LNCaP clone FGC (cell line): ENCODE measurements around the gene MTAP.

Source experiments
- DNase-seq: peaks from one replicate; pipeline ENCODE4 v3.0.0-alpha.2; 2011; ENCODE audit warnings: low read depth
- H3K4me3 ChIP-seq: 2 replicates; pipeline ENCODE4 v1.5.1; 2011; ENCODE audit warnings: mild to moderate bottlenecking, low read depth, low read length, control low read depth
- TF ChIP-seq, protein P1 (sequence below): IDR thresholded peaks from 2 replicates; pipeline ENCODE4 v1.5.1; 2012; ENCODE audit warnings: mild to moderate bottlenecking; ENCODE audit not compliant: control insufficient read depth, insufficient read depth; ENCODE audit errors: extremely low read depth

MTAP gene

GRCh38 chr9:21931428-21931827, 129.0 kb downstream of the MTAP start:
- no peak for DNase-seq
- TF ChIP-seq, protein P1, sequence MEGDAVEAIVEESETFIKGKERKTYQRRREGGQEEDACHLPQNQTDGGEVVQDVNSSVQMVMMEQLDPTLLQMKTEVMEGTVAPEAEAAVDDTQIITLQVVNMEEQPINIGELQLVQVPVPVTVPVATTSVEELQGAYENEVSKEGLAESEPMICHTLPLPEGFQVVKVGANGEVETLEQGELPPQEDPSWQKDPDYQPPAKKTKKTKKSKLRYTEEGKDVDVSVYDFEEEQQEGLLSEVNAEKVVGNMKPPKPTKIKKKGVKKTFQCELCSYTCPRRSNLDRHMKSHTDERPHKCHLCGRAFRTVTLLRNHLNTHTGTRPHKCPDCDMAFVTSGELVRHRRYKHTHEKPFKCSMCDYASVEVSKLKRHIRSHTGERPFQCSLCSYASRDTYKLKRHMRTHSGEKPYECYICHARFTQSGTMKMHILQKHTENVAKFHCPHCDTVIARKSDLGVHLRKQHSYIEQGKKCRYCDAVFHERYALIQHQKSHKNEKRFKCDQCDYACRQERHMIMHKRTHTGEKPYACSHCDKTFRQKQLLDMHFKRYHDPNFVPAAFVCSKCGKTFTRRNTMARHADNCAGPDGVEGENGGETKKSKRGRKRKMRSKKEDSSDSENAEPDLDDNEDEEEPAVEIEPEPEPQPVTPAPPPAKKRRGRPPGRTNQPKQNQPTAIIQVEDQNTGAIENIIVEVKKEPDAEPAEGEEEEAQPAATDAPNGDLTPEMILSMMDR = no peak
- H3K4me3 ChIP-seq = no peak overlapping the region

- TF ChIP-seq, protein P1 = no peak
- H3K4me3 ChIP-seq = no peak overlapping the region
- DNase-seq = no peak
Observed at GRCh38 chr9:21933281-21933680, 130.8 kb downstream of the MTAP start.

DNA sequence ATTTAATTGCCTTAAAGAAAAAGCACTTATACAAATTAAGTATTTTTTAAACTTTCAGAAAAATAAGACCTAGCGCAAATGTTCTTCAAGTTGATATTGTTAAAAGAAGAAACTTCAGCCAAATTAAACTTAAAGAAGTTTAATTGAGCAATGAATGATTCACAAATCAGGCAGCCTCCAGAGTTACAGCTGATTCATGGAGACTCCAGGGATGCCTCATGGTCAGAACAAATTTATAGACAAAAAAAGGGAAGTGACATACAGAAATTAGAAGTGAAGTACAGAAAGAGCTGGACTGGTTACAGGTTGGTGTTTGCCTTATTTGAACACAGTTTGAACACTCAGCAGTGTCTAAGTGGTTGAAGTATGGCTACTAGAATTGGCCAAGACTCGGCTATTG, 131.4 kb downstream of the MTAP start:
- DNase-seq = no peak
- no peak overlapping the region for H3K4me3 ChIP-seq
- TF ChIP-seq, protein P1 = no peak

- no peak overlapping the region for H3K4me3 ChIP-seq
- TF ChIP-seq, protein P1 = no peak
- no peak for DNase-seq
Observed at GRCh38 chr9:21935631-21936030, 133.2 kb downstream of the MTAP start.

- H3K4me3 ChIP-seq = no peak overlapping the region
- no peak for DNase-seq
- TF ChIP-seq, protein P1 = no peak
Observed at GRCh38 chr9:21936161-21936560, 133.7 kb downstream of the MTAP start.

DNA sequence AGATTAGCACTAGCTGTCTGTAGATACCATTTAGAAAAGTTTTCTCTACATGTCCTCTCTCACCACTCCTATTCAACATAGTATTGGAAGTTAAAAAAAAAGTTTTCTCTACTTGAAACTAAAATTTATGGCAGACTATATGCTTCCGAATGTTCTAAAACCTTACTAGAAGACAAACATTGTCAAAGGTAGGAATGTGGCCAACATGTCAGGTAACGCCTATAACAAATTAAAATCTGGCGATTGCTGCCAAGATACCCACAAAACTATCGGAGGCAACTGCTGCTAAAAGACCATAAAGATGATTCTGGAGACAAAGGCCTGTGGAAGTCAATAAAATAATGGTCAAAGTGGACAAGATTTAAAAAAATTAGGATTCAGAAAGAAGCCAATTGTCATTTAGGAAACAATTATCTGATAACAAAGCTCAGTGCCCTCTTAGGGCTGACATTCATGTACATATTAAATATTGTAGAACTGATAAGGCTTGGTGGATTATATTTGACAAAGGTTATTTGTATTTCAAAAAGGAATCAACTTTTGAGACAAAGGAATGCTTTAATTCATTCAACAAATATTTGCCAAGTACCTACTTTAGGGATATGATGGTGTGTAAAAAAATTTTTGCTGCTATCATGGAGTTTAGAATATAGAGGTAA, 139.0 kb downstream of the MTAP start:
- DNase-seq = peak; percentile 25
- H3K4me3 ChIP-seq = no peak overlapping the region
- TF ChIP-seq, protein P1 = no peak

- no peak for DNase-seq
- H3K4me3 ChIP-seq = no peak overlapping the region
- TF ChIP-seq, protein P1 = no peak
Observed at GRCh38 chr9:21943464-21943863, 141.0 kb downstream of the MTAP start.
